Mesodermal cell (in vitro differentiated cells): ENCODE data around the gene TM7SF2.
"Not testable (repeated sequence)": the region's sequence is repeated elsewhere in the genome, so short reads cannot be mapped to it uniquely, and the experiment has no call there.

Experiments
- H3K27ac ChIP-seq: 2 replicates; pipeline ENCODE4 v1.7.0; 2013; ENCODE audit warnings: mild to moderate bottlenecking, low read depth, low read length, moderate library complexity; ENCODE audit not compliant: severe bottlenecking
- H3K36me3 ChIP-seq: 2 replicates; pipeline ENCODE4 v1.7.1; 2013; ENCODE audit warnings: mild to moderate bottlenecking, low read length, moderate library complexity; ENCODE audit not compliant: control insufficient read depth, insufficient read depth
- H3K4me1 ChIP-seq: one replicate; pipeline ENCODE4 v1.7.1; 2013; ENCODE audit warnings: mild to moderate bottlenecking, low read length; ENCODE audit not compliant: insufficient read depth, control insufficient read depth, poor library complexity, severe bottlenecking
- H3K4me3 ChIP-seq: 2 replicates; pipeline ENCODE4 v1.7.0; 2013; ENCODE audit warnings: low read length, control low read depth, mild to moderate bottlenecking; ENCODE audit not compliant: insufficient read depth, poor library complexity, severe bottlenecking; ENCODE audit errors: extremely low read depth
- H3K9me3 ChIP-seq: 2 replicates; pipeline ENCODE4 v1.7.1; 2013; ENCODE audit warnings: mild to moderate bottlenecking, low read length, moderate library complexity; ENCODE audit not compliant: control insufficient read depth
- WGBS, 2 experiments: methylation state at CpG; one replicate each; pipeline ENCODE4 v1.1.5; 2013; ENCODE audit warnings: missing lambda C conversion rate in 2 of 2; ENCODE audit not compliant: insufficient coverage in 2 of 2; 5-methylcytosine and 5-hydroxymethylcytosine counted together

TM7SF2 gene

GRCh38 chr11:65150131-65150508, 38.4 kb downstream of the TM7SF2 start:
- H3K9me3 ChIP-seq, result peaks cover 13% of the 10 kb centered on the region
- not testable (repeated sequence) for H3K36me3 ChIP-seq, H3K27ac ChIP-seq, H3K4me3 ChIP-seq, H3K4me1 ChIP-seq
- WGBS, 2 experiments, result 84 to 97% methylated on average over 4 to 8 of the region's 10 CpGs

- H3K9me3 ChIP-seq, result peaks cover 13% of the 10 kb centered on the region
- no peaks in the 10 kb centered on the region for H3K36me3 ChIP-seq
- H3K4me1 ChIP-seq, result peaks cover 6% of the 10 kb centered on the region
- 71 to 78% methylated on average over 9 of the region's 12 CpGs for WGBS, 2 experiments
- no peak overlapping the region for H3K27ac ChIP-seq
- H3K4me3 ChIP-seq, result no peak overlapping the region
These were observed 39.0 kb downstream of the TM7SF2 start for GRCh38 chr11:65150509-65151299.

- peaks cover 10% of the 10 kb centered on the region for H3K9me3 ChIP-seq
- no peak overlapping the region for H3K27ac ChIP-seq
- WGBS, 2 experiments, result 83 to 96% methylated on average over 2 of the region's 3 CpGs
These were observed 39.7 kb downstream of the TM7SF2 start for GRCh38 chr11:65151331-65151899.

GRCh38 chr11:65152122-65152521, 40.5 kb downstream of the TM7SF2 start:
- H3K9me3 ChIP-seq, result peaks cover 4% of the 10 kb centered on the region
- no peak overlapping the region for H3K27ac ChIP-seq
- peaks cover 6% of the 10 kb centered on the region for H3K4me1 ChIP-seq
- 79 to 88% methylated on average over 2 of the region's 2 CpGs for WGBS, 2 experiments
- no peaks in the 10 kb centered on the region for H3K36me3 ChIP-seq
- no peak overlapping the region for H3K4me3 ChIP-seq

More at GRCh38 chr11:65151331-65151899, 39.7 kb downstream of the TM7SF2 start:
- Histone ChIP-seq H3K36me3 (no peaks in the 10 kb centered on the region), H3K4me1 (peaks cover 6% of the 10 kb centered on the region), H3K4me3 (no peak overlapping the region)

- no peaks in the 10 kb centered on the region for H3K36me3 ChIP-seq
- no peaks in the 10 kb centered on the region for H3K4me1 ChIP-seq
- no peaks in the 10 kb centered on the region for H3K9me3 ChIP-seq
- WGBS, 2 experiments, result 100% methylated on average over 2 of the region's 3 CpGs; no CpG with 5 or more reads in 1 of the 2 experiments
- no peak overlapping the region for H3K27ac ChIP-seq
- H3K4me3 ChIP-seq, result no peak overlapping the region
These were observed 44.6 kb downstream of the TM7SF2 start for GRCh38 chr11:65156256-65156655.

- no peaks in the 10 kb centered on the region for H3K9me3 ChIP-seq
- no peaks in the 10 kb centered on the region for H3K4me1 ChIP-seq
- H3K4me3 ChIP-seq, result no peak overlapping the region
- no peaks in the 10 kb centered on the region for H3K36me3 ChIP-seq
- no peak overlapping the region for H3K27ac ChIP-seq
- 97 to 100% methylated on average over 2 to 3 of the region's 3 CpGs for WGBS, 2 experiments
These were observed 45.3 kb downstream of the TM7SF2 start for GRCh38 chr11:65156926-65157325.

GRCh38 chr11:65157336-65157735, 45.7 kb downstream of the TM7SF2 start:
- Histone ChIP-seq H3K36me3 (no peaks in the 10 kb centered on the region), H3K4me3 (no peak overlapping the region), H3K4me1 (no peaks in the 10 kb centered on the region), H3K9me3 (no peaks in the 10 kb centered on the region), H3K27ac (no peak overlapping the region)
- WGBS, 2 experiments, result 79 to 86% methylated on average over 3 of the region's 3 CpGs

- no peak overlapping the region for H3K4me3 ChIP-seq
- H3K27ac ChIP-seq, result no peak overlapping the region
- H3K9me3 ChIP-seq, result no peaks in the 10 kb centered on the region
- H3K4me1 ChIP-seq, result no peaks in the 10 kb centered on the region
- 100% methylated on average over 1 of the region's 5 CpGs; no CpG with 5 or more reads in 1 of the 2 experiments for whole genome bisulfite sequencing, 2 experiments
- no peaks in the 10 kb centered on the region for H3K36me3 ChIP-seq
These were observed 47.3 kb downstream of the TM7SF2 start for GRCh38 chr11:65159012-65159411.

GRCh38 chr11:65160643-65161042, 49.0 kb downstream of the TM7SF2 start:
- H3K4me1 ChIP-seq, result no peaks in the 10 kb centered on the region
- no peaks in the 10 kb centered on the region for H3K36me3 ChIP-seq
- H3K9me3 ChIP-seq, result no peaks in the 10 kb centered on the region
- 82 to 90% methylated on average over 1 to 2 of the region's 3 CpGs for WGBS, 2 experiments
- no peak overlapping the region for H3K27ac ChIP-seq
- H3K4me3 ChIP-seq, result no peak overlapping the region

GRCh38 chr11:65163684-65164083, 52.0 kb downstream of the TM7SF2 start:
- Histone ChIP-seq H3K4me1 (no peaks in the 10 kb centered on the region), H3K27ac (no peak overlapping the region), H3K36me3 (no peaks in the 10 kb centered on the region), H3K9me3 (no peaks in the 10 kb centered on the region), H3K4me3 (no peak overlapping the region)
- WGBS, 2 experiments, result 92% methylated on average over 2 of the region's 2 CpGs; no CpG with 5 or more reads in 1 of the 2 experiments
